ENCODE measurements around the gene TCF4. TPM values are rescaled to one million over a fixed set of nuclear protein-coding genes. Genes with fewer than 3 reads are reported as not detected.
A peak's percentile ranks its signal among the peaks of the same experiment; 100 is the strongest.

TCF4 gene
- total RNA-seq, 5 donors from 2014 or later (not counting 1 experiment from before 2014, with no cell fraction given), result 2.6 to 11.0 (median 6.6) TPM

GRCh38 chr18:55588870-55589595, 1.0 kb upstream of the TCF4 start:
- peaks cover 4% of the 10 kb centered on the region for H3K36me3 Mint-ChIP-seq
- H3K4me3 ChIP-seq (ENCODE audit: control insufficient read depth in 1 of 2, extremely low read depth in 1 of 2, low read length in 1 of 2), result peak overlapping the region; percentile 37 to 78
- no peaks in the 10 kb centered on the region for H3K9me3 Mint-ChIP-seq
- no peak for ATAC-seq (replicated peaks in 1 of 4)
- H3K27me3 Mint-ChIP-seq, result peaks cover 36 to 57% of the 10 kb centered on the region in 2 donors
- no peaks in the 10 kb centered on the region for H3K36me3 ChIP-seq (ENCODE audit: control insufficient read depth in 2 of 2, extremely low read depth in 1 of 2, insufficient read depth in 1 of 2, low read length in 1 of 2)
- DNase-seq, result no peak
- CTCF ChIA-PET, result interaction anchor here in 1 of 2 donors (0.6 kb wide), 1 partner anchor 76 kb away, joined by 3 read pairs; no protein-coding TSS in a partner anchor
- whole genome bisulfite sequencing (ENCODE audit: insufficient coverage), result 29% methylated on average over 2 of the region's 12 CpGs
- H3K27me3 ChIP-seq (replicated peaks in 1 of 2; ENCODE audit: control insufficient read depth in 2 of 2, extremely low read depth in 1 of 2, insufficient read depth in 2 of 2, low read length in 1 of 2), result peaks cover 0 to 18% of the 10 kb centered on the region in 2 experiments
- H3K4me1 ChIP-seq (ENCODE audit: control insufficient read depth in 1 of 2, extremely low read depth in 1 of 2, insufficient read depth in 2 of 2, low read length in 2 of 2), result peaks cover 6 to 10% of the 10 kb centered on the region in 2 experiments
- H3K4me3 Mint-ChIP-seq, result peak overlapping the region; percentile 80 to 90 (median 81)
- no peaks in the 10 kb centered on the region for H3K9me3 ChIP-seq
- POLR2A ChIA-PET, result no interaction called here
- H3K27ac ChIP-seq (ENCODE audit: low read length), result no peak overlapping the region
- H3K4me1 Mint-ChIP-seq, result peaks cover 25 to 39% (median 27%) of the 10 kb centered on the region in 3 donors
- H3K27ac Mint-ChIP-seq, result no peak overlapping the region

GRCh38 chr18:55587418-55588110, 428 bp downstream of the TCF4 start:
- no peaks in the 10 kb centered on the region for H3K9me3 ChIP-seq
- WGBS (ENCODE audit: insufficient coverage), result under 1% methylated on average over 47 of the region's 63 CpGs
- no peak overlapping the region for H3K27ac ChIP-seq (ENCODE audit: low read length)
- ChIA-PET POLR2A (no interaction called here), CTCF (interaction anchor here (0.6 kb wide), 4 partner anchors 15 to 1325 kb away, joined by 3 to 4 read pairs (median 4); no protein-coding TSS in a partner anchor)
- no peaks in the 10 kb centered on the region for H3K36me3 ChIP-seq (ENCODE audit: control insufficient read depth in 2 of 2, extremely low read depth in 1 of 2, insufficient read depth in 1 of 2, low read length in 1 of 2)
- no peaks in the 10 kb centered on the region for H3K9me3 Mint-ChIP-seq
- peaks cover 0 to 18% of the 10 kb centered on the region in 2 experiments for H3K27me3 ChIP-seq (replicated peaks in 1 of 2; ENCODE audit: control insufficient read depth in 2 of 2, extremely low read depth in 1 of 2, insufficient read depth in 2 of 2, low read length in 1 of 2)
- H3K4me3 Mint-ChIP-seq, result peak overlapping the region; percentile 74 to 90 (median 76)
- H3K4me1 Mint-ChIP-seq, result peaks cover 25 to 39% (median 27%) of the 10 kb centered on the region in 3 donors
- peaks cover 6 to 10% of the 10 kb centered on the region in 2 experiments for H3K4me1 ChIP-seq (ENCODE audit: control insufficient read depth in 1 of 2, extremely low read depth in 1 of 2, insufficient read depth in 2 of 2, low read length in 2 of 2)
- H3K4me3 ChIP-seq (ENCODE audit: control insufficient read depth in 1 of 2, extremely low read depth in 1 of 2, low read length in 1 of 2), result peak overlapping the region; percentile 17 to 42
- ATAC-seq (replicated peaks in 1 of 4) (peak in 3 of 4 experiments; percentile 42 to 53 (median 46)), DNase-seq (peak in 2 of 35 experiments; percentile 2 to 23)
- H3K27me3 Mint-ChIP-seq, result peaks cover 42 to 61% of the 10 kb centered on the region in 2 donors
- peaks cover 4% of the 10 kb centered on the region for H3K36me3 Mint-ChIP-seq
- H3K27ac Mint-ChIP-seq, result no peak overlapping the region

GRCh38 chr18:55585920-55586561, 2.0 kb downstream of the TCF4 start:
- peaks cover 6 to 10% of the 10 kb centered on the region in 2 experiments for H3K4me1 ChIP-seq (ENCODE audit: control insufficient read depth in 1 of 2, extremely low read depth in 1 of 2, insufficient read depth in 2 of 2, low read length in 2 of 2)
- 80% methylated on average over 6 of the region's 11 CpGs for WGBS (ENCODE audit: insufficient coverage)
- H3K36me3 ChIP-seq (ENCODE audit: control insufficient read depth in 2 of 2, extremely low read depth in 1 of 2, insufficient read depth in 1 of 2, low read length in 1 of 2), result no peaks in the 10 kb centered on the region
- no peak overlapping the region for H3K27ac ChIP-seq (ENCODE audit: low read length)
- peaks cover 25 to 39% (median 27%) of the 10 kb centered on the region in 3 donors for H3K4me1 Mint-ChIP-seq
- H3K9me3 ChIP-seq, result no peaks in the 10 kb centered on the region
- peak overlapping the region; percentile 14 to 90 (median 22) for H3K4me3 Mint-ChIP-seq
- H3K27ac Mint-ChIP-seq, result no peak overlapping the region
- no peak overlapping the region for H3K4me3 ChIP-seq (ENCODE audit: control insufficient read depth in 1 of 2, extremely low read depth in 1 of 2, low read length in 1 of 2)
- no peak for DNase-seq
- ChIA-PET CTCF (no interaction called here), POLR2A (no interaction called here)
- no peaks in the 10 kb centered on the region for H3K9me3 Mint-ChIP-seq
- H3K27me3 Mint-ChIP-seq, result peaks cover 42 to 56% of the 10 kb centered on the region in 2 donors
- peaks cover 4% of the 10 kb centered on the region for H3K36me3 Mint-ChIP-seq
- no peak for ATAC-seq (replicated peaks in 1 of 4)
- H3K27me3 ChIP-seq (replicated peaks in 1 of 2; ENCODE audit: control insufficient read depth in 2 of 2, extremely low read depth in 1 of 2, insufficient read depth in 2 of 2, low read length in 1 of 2), result peaks cover 0 to 18% of the 10 kb centered on the region in 2 experiments

GRCh38 chr18:55585065-55585919, 2.7 kb downstream of the TCF4 start:
- H3K36me3 ChIP-seq (ENCODE audit: control insufficient read depth in 2 of 2, extremely low read depth in 1 of 2, insufficient read depth in 1 of 2, low read length in 1 of 2), result no peaks in the 10 kb centered on the region
- DNase-seq (no peak), ATAC-seq (replicated peaks in 1 of 4) (no peak)
- peaks cover 0 to 18% of the 10 kb centered on the region in 2 experiments for H3K27me3 ChIP-seq (replicated peaks in 1 of 2; ENCODE audit: control insufficient read depth in 2 of 2, extremely low read depth in 1 of 2, insufficient read depth in 2 of 2, low read length in 1 of 2)
- peaks cover 6 to 9% of the 10 kb centered on the region in 2 experiments for H3K4me1 ChIP-seq (ENCODE audit: control insufficient read depth in 1 of 2, extremely low read depth in 1 of 2, insufficient read depth in 2 of 2, low read length in 2 of 2)
- H3K27ac Mint-ChIP-seq, result no peak overlapping the region
- peaks cover 4% of the 10 kb centered on the region for H3K36me3 Mint-ChIP-seq
- H3K27ac ChIP-seq (ENCODE audit: low read length), result no peak overlapping the region
- WGBS (ENCODE audit: insufficient coverage), result 35% methylated on average over 3 of the region's 5 CpGs
- no peaks in the 10 kb centered on the region for H3K9me3 ChIP-seq
- ChIA-PET CTCF (no interaction called here), POLR2A (no interaction called here)
- H3K9me3 Mint-ChIP-seq, result no peaks in the 10 kb centered on the region
- no peak overlapping the region for H3K4me3 ChIP-seq (ENCODE audit: control insufficient read depth in 1 of 2, extremely low read depth in 1 of 2, low read length in 1 of 2)
- H3K4me3 Mint-ChIP-seq, result peak overlapping the region in 2 of 3 donors; percentile 0 to 90
- peaks cover 42 to 53% of the 10 kb centered on the region in 2 donors for H3K27me3 Mint-ChIP-seq
- peaks cover 25 to 39% (median 27%) of the 10 kb centered on the region in 3 donors for H3K4me1 Mint-ChIP-seq

- ChIA-PET POLR2A (no interaction called here), CTCF (no interaction called here)
- H3K4me1 Mint-ChIP-seq, result peaks cover 21 to 29% (median 23%) of the 10 kb centered on the region in 3 donors
- DNase-seq, result no peak
- H3K4me3 Mint-ChIP-seq, result no peak overlapping the region
- no peak overlapping the region for H3K27ac ChIP-seq (ENCODE audit: low read length)
- no peak for ATAC-seq (replicated peaks in 1 of 4)
- peaks cover 3% of the 10 kb centered on the region in 2 experiments for H3K4me1 ChIP-seq (ENCODE audit: control insufficient read depth in 1 of 2, extremely low read depth in 1 of 2, insufficient read depth in 2 of 2, low read length in 2 of 2)
- H3K27ac Mint-ChIP-seq, result no peak overlapping the region
- H3K9me3 ChIP-seq, result no peaks in the 10 kb centered on the region
- no peaks in the 10 kb centered on the region for H3K9me3 Mint-ChIP-seq
- H3K27me3 ChIP-seq (replicated peaks in 1 of 2; ENCODE audit: control insufficient read depth in 2 of 2, extremely low read depth in 1 of 2, insufficient read depth in 2 of 2, low read length in 1 of 2), result peaks cover 0 to 11% of the 10 kb centered on the region in 2 experiments
- H3K36me3 ChIP-seq (ENCODE audit: control insufficient read depth in 2 of 2, extremely low read depth in 1 of 2, insufficient read depth in 1 of 2, low read length in 1 of 2), result no peaks in the 10 kb centered on the region
- H3K36me3 Mint-ChIP-seq, result peaks cover 4% of the 10 kb centered on the region
- no peak overlapping the region for H3K4me3 ChIP-seq (ENCODE audit: control insufficient read depth in 1 of 2, extremely low read depth in 1 of 2, low read length in 1 of 2)
- H3K27me3 Mint-ChIP-seq, result peaks cover 39 to 42% of the 10 kb centered on the region in 2 donors
- no CpG with 5 or more reads among the region's 2 CpGs for WGBS (ENCODE audit: insufficient coverage)
These were observed 3.8 kb downstream of the TCF4 start for GRCh38 chr18:55584201-55584600.

All from T-cell (primary cell).